Esophagus muscularis mucosa (tissue), 4 donors: Measurements from ENCODE around the gene KRTAP3-3. TPM values are rescaled to one million over a fixed set of nuclear protein-coding genes. Genes with fewer than 3 reads are reported as not detected.

Experiments
- DNase-seq: peaks from one replicate; pipeline ENCODE4 v3.0.0-alpha.2; 2017; ENCODE audit errors: extremely low spot score
- H3K27ac ChIP-seq, 4 donors: fragments of 200-600 bp; sonication (generic); replicated peaks in 1 of 4; 1 replicate in 3 of 4; 2 replicates in 1 of 4; pipeline ENCODE4 v1.5.1; 2016 to 2019; ENCODE audit warnings: mild to moderate bottlenecking in 1 of 4
- H3K27me3 ChIP-seq, 4 donors: fragments of 200-600 bp; sonication (generic); one replicate each; pipeline versions ENCODE4 v1.5.1 to v1.6.0; 2016 to 2019
- H3K36me3 ChIP-seq, 4 donors: fragments of 200-600 bp; sonication (generic); one replicate each; pipeline ENCODE4 v1.5.1; 2016 to 2019
- H3K4me1 ChIP-seq, 4 donors: fragments of 200-600 bp; sonication (generic); one replicate each; pipeline ENCODE4 v1.5.1; 2016 to 2019
- H3K4me3 ChIP-seq, 4 donors: fragments of 200-600 bp; sonication (generic); 1 replicate in 2 of 4; 2 replicates in 2 of 4; pipeline ENCODE4 v1.5.1; 2016 to 2019; ENCODE audit warnings: mild to moderate bottlenecking in 4 of 4, moderate library complexity in 1 of 4
- H3K9me3 ChIP-seq, 4 donors: fragments of 200-600 bp; sonication (generic); 1 replicate in 3 of 4; 2 replicates in 1 of 4; pipeline ENCODE4 v1.5.1; 2016 to 2019
- EP300 ChIP-seq: sonication (generic); formaldehyde crosslinking; IDR thresholded peaks from one replicate; pipeline ENCODE4 v1.6.1; 2017; ENCODE audit warnings: antibody characterized with exemption
- POLR2A ChIP-seq: fragments of 450-650 bp; IDR thresholded peaks from one replicate; pipeline ENCODE4 v1.6.1; 2017; ENCODE audit warnings: antibody characterized with exemption, moderate library complexity, mild to moderate bottlenecking, low read depth
- POLR2AphosphoS5 ChIP-seq, 2 donors: sonication (generic); formaldehyde crosslinking; IDR thresholded peaks; one replicate each; pipeline ENCODE4 v1.6.1; 2017; ENCODE audit warnings: antibody characterized with exemption in 2 of 2
- WGBS: methylation state at CpG from one replicate; pipeline ENCODE4 v1.1.5; 2018; 5-methylcytosine and 5-hydroxymethylcytosine counted together
- intact Hi-C: fragments of 100-400 bp; cut with DNase I; formaldehyde crosslinking; loops from one replicate; pipeline ENCODE4 v1.15.1; 2023
- total RNA-seq, 4 donors: library from RNA; depleted of rRNA; stranded (reverse); fragments of >200 nt; gene quantifications; one replicate each; pipeline versions ENCODE4 v1.1.0 to v1.2.1, GENCODE V29; 2016
- TF ChIP-seq, protein P1 (sequence below), 3 experiments: fragments of 200-600 bp in 2 of 3; fragments of 450-650 bp in 1 of 3; sonication (generic) in 2 of 3; IDR thresholded peaks; one replicate each; pipeline ENCODE4 v1.5.1; 2017 to 2019; ENCODE audit warnings: antibody characterized with exemption in 3 of 3, mild to moderate bottlenecking in 2 of 3, moderate library complexity in 1 of 3

The KRTAP3-3 gene
- total RNA-seq, 4 donors from 2014 or later: not detected

DNA sequence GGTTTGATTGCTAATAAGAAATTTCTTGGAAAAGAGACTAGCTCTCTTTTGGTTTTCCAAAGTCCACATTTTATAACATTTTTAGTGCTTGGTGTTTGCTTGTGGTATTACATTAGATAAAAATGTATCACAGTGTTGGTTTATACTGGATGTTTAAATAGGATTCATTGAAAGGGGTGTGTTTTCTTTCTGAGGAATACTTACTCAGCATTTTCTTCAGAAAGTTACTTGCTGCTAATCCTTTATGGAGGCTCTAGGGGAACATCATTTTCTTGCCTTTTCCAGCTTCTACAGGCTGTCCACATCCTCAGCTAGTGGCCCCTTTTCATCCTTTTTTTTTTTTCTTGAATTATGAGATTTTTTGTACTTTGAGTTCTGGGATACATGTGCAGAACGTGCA is 26.4 kb downstream of the KRTAP3-3 start:
- Histone ChIP-seq H3K9me3 (peaks cover 0 to 4% (median 0%) of the 10 kb centered on the region in 4 donors), H3K27ac (no peak overlapping the region), H3K4me3 (no peak overlapping the region), H3K36me3 (no peaks in the 10 kb centered on the region), H3K4me1 (no peaks in the 10 kb centered on the region), H3K27me3 (no peaks in the 10 kb centered on the region)
- WGBS: 80% methylated on average over 1 of the region's 1 CpG
- intact Hi-C loops: no loop called here
- no peak for DNase-seq
- TF ChIP-seq, protein P1, sequence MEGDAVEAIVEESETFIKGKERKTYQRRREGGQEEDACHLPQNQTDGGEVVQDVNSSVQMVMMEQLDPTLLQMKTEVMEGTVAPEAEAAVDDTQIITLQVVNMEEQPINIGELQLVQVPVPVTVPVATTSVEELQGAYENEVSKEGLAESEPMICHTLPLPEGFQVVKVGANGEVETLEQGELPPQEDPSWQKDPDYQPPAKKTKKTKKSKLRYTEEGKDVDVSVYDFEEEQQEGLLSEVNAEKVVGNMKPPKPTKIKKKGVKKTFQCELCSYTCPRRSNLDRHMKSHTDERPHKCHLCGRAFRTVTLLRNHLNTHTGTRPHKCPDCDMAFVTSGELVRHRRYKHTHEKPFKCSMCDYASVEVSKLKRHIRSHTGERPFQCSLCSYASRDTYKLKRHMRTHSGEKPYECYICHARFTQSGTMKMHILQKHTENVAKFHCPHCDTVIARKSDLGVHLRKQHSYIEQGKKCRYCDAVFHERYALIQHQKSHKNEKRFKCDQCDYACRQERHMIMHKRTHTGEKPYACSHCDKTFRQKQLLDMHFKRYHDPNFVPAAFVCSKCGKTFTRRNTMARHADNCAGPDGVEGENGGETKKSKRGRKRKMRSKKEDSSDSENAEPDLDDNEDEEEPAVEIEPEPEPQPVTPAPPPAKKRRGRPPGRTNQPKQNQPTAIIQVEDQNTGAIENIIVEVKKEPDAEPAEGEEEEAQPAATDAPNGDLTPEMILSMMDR (IDR thresholded peaks at IDR 0.05): no peak
- no peak for TF ChIP-seq POLR2A
- TF ChIP-seq EP300: no peak
- no peak for TF ChIP-seq POLR2AphosphoS5 (IDR thresholded peaks at IDR 0.05)

DNA sequence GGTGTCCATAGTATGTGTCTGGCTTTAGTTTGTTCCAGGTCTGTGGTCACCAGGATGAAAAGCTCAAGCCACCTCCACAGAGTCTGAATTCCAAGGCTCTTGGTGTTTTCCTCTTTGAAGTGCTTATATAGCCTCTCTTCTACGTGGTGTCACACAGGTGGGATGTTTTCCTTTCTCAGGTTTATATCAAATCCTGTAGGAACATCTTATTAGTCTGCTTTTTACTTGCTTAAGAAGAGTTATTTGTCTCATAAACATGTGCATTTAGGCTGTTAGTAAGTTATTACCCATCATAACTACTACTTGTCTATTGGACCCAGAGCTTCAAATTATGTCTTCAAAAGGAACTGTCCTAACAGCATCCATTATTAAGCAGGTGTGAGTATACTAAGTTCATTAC is 27.1 kb downstream of the KRTAP3-3 start, which contains the start of gene KRT39:
Gene KRT39 (minus strand): TSS at position 101 of the 400 bp plus-strand sequence. CDS start 92 bp downstream, at position 9.
- H3K27ac ChIP-seq: no peak within 1 kb of the TSS
- TF ChIP-seq EP300 (no peak), POLR2AphosphoS5 (IDR thresholded peaks at IDR 0.05) (no peak), POLR2A (no peak)
- TF ChIP-seq, protein P1 (IDR thresholded peaks at IDR 0.05): no peak
- 59% methylated on average over 1 of the region's 1 CpG for WGBS
- H3K27me3 ChIP-seq: no peaks in the 10 kb centered on the region
- no peaks in the 10 kb centered on the region for H3K36me3 ChIP-seq
- peaks cover 0 to 4% (median 0%) of the 10 kb centered on the region in 4 donors for H3K9me3 ChIP-seq
- H3K4me3 ChIP-seq: no peak within 1 kb of the TSS
- DNase-seq: no peak
- intact Hi-C loops: no loop called here
- H3K4me1 ChIP-seq: no peaks in the 10 kb centered on the region

DNA sequence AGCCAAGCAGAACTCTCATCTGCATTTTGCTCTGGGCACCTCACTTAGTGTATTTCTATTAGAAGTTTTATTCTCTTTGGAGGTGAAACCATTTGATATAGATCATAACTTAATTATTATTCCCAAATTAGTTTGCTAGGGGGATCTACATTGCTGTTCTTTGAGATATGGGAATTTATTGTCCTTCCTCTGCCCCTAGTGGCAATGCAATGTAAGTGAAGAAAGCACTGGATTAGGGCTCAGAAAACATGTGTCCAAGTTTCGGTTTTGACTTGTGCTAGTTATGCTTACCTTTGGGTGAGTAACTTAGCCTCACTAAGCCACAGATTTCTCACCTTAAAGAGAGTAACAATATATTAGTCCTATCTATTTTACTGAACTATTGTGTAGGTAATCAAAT is 30.1 kb downstream of the KRTAP3-3 start:
- H3K9me3 ChIP-seq: no peaks in the 10 kb centered on the region
- H3K4me1 ChIP-seq: no peaks in the 10 kb centered on the region
- TF ChIP-seq, protein P1 (IDR thresholded peaks at IDR 0.05): peak; percentile 21 to 58 (median 43)
- TF ChIP-seq EP300: no peak
- WGBS: 45% methylated on average over 1 of the region's 1 CpG
- intact Hi-C loops: no loop called here
- no peaks in the 10 kb centered on the region for H3K36me3 ChIP-seq
- H3K4me3 ChIP-seq: no peak overlapping the region
- DNase-seq: no peak
- H3K27me3 ChIP-seq: peaks cover 0 to 9% (median 0%) of the 10 kb centered on the region in 4 donors
- H3K27ac ChIP-seq: no peak overlapping the region

DNA sequence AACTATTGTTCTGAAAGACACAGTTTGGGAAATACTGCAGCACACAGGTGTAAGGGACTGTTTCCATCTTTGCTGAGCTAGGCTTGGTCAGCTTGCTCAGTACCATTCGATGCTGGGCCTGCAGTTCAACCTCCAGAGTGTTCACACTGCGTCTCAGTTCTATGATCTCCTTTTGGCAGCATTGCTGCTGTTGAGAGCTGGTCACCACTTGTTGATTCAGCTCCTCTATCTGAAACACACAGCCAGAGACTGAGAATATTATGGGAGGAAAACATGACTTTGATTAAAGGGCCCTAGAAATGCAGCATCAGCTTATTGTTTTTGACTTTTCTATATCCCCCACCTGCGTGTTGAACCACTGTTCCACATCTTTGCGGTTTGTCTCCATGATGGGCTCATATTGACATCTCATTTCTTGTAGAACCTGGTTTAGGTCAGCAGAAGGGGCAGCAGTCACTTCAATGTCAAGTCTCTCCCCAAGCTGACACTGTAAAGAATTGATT is 31.9 kb downstream of the KRTAP3-3 start:
- intact Hi-C loops: no loop called here
- H3K9me3 ChIP-seq: no peaks in the 10 kb centered on the region
- TF ChIP-seq POLR2A: no peak
- TF ChIP-seq, protein P1 (IDR thresholded peaks at IDR 0.05): no peak
- no peak for TF ChIP-seq EP300
- no peak for TF ChIP-seq POLR2AphosphoS5 (IDR thresholded peaks at IDR 0.05)
- H3K36me3 ChIP-seq: no peaks in the 10 kb centered on the region
- no peak overlapping the region for H3K27ac ChIP-seq
- peaks cover 0 to 9% (median 0%) of the 10 kb centered on the region in 4 donors for H3K27me3 ChIP-seq
- no peaks in the 10 kb centered on the region for H3K4me1 ChIP-seq
- no peak for DNase-seq
- WGBS: 92% methylated on average over 4 of the region's 4 CpGs
- no peak overlapping the region for H3K4me3 ChIP-seq

DNA sequence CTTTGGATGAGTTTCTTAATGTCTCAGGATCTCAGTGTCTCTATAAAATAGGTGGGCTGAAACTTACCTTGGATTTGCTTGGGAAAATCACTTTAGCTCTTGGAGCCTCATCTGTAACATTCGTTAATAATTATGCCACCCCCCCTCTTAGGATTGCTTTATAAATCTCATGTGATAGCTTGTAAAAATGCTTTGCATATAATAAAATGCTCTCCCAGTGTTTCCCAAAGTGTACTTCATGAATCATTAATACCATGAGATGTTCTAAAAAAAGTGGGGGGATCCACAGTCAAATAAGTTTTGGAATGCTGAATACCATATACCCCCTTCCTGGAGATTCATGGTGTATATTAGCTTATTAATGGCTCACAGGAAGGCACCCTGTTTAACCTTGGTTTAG is 32.4 kb downstream of the KRTAP3-3 start:
- WGBS: 79% methylated on average over 1 of the region's 1 CpG
- no peaks in the 10 kb centered on the region for H3K36me3 ChIP-seq
- H3K4me1 ChIP-seq: no peaks in the 10 kb centered on the region
- H3K9me3 ChIP-seq: no peaks in the 10 kb centered on the region
- no peak for DNase-seq
- peaks cover 0 to 9% (median 0%) of the 10 kb centered on the region in 4 donors for H3K27me3 ChIP-seq
- TF ChIP-seq EP300 (no peak), POLR2A (no peak), POLR2AphosphoS5 (IDR thresholded peaks at IDR 0.05) (no peak)
- TF ChIP-seq, protein P1 (IDR thresholded peaks at IDR 0.05): no peak
- H3K4me3 ChIP-seq: no peak overlapping the region
- H3K27ac ChIP-seq: no peak overlapping the region
- intact Hi-C loops: no loop called here
